Activated T-cell treated with anti-CD3 and anti-CD28 coated beads, Interleukin-2, amount 50 U/mL, for 48 hours (primary cell): ENCODE data around the gene FAM25G.
"Not testable (repeated sequence)": the region's sequence is repeated elsewhere in the genome, so short reads cannot be mapped to it uniquely, and the experiment has no call there.

Experiments
- DNase-seq, 2 experiments: peaks; one replicate each; pipeline ENCODE4 v3.0.0-alpha.2; 2020

FAM25G gene

GRCh38 chr10:47491600-47491999 lies at the start of gene FAM25G:
Gene FAM25G (minus strand): TSS chr10:47491700. CDS start chr10:47491674, 26 bp downstream.
- DNase-seq: not testable (repeated sequence)

- not testable (repeated sequence) for DNase-seq
Observed at GRCh38 chr10:47536430-47536829, 44.9 kb upstream of the FAM25G start.

- DNase-seq: not testable (repeated sequence)
Observed at GRCh38 chr10:47523475-47523874, 32.0 kb upstream of the FAM25G start, which contains the start of gene AGAP9. Gene AGAP9 (minus strand): TSS chr10:47523638. CDS start chr10:47523526, 112 bp downstream.

- DNase-seq: not testable (repeated sequence)
Observed at GRCh38 chr10:47502313-47502712, 10.8 kb upstream of the FAM25G start.

- not testable (repeated sequence) for DNase-seq
Observed at GRCh38 chr10:47494226-47494625, 2.7 kb upstream of the FAM25G start.

DNA sequence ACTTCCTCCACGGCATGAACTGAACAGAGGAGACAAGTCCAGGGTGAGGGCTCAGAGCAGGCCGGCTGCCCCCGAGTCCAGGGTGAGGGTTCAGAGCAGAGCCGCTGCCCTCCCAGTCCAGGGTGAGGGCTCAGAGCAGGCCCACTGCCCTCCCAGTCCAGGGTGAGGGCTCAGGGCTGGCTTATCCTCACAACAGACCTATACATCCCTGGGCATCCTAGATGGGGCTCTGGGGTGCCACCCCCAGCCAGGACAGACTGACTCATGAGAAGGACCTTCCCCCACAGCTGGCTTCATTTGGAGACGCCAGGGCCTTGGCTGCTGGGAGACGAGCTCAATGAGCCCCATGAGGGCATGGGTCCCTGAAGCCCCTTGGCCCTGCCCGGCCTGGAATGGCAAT lies 1.9 kb downstream of the FAM25G start:
- not testable (repeated sequence) for DNase-seq

DNA sequence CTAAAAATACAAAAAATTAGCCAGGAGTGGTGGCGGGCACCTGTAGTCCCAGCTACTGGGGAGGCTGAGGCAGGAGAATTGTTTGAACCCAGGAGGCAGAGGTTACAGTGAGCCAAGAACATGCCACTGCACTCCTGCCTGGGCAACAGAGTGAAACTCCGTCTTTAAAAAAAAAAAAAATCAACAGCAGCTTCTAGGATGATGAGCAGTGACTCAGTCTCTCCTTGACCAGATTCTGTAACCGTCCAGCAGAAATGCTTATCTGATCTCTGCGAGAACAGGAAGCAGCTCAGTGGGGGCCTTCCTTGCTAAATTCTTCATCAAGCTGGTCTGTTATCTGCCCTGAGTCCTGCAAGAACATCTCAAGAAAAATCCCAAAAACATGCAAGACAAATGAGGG lies 5.6 kb downstream of the FAM25G start:
- DNase-seq: not testable (repeated sequence)

- not testable (repeated sequence) for DNase-seq
Observed at GRCh38 chr10:47484786-47485185, 6.7 kb downstream of the FAM25G start.

- not testable (repeated sequence) for DNase-seq
Observed at GRCh38 chr10:47483923-47484322, 7.6 kb downstream of the FAM25G start, which contains the start of gene ANXA8. Gene ANXA8 (minus strand): TSS chr10:47484115. CDS start chr10:47483933, 182 bp downstream.

GRCh38 chr10:47482367-47482766 lies 9.1 kb downstream of the FAM25G start:
- DNase-seq: not testable (repeated sequence)

- DNase-seq: not testable (repeated sequence)
Observed at GRCh38 chr10:47481768-47482181, 9.7 kb downstream of the FAM25G start.

GRCh38 chr10:47481182-47481766 lies 10.2 kb downstream of the FAM25G start:
- not testable (repeated sequence) for DNase-seq

DNA sequence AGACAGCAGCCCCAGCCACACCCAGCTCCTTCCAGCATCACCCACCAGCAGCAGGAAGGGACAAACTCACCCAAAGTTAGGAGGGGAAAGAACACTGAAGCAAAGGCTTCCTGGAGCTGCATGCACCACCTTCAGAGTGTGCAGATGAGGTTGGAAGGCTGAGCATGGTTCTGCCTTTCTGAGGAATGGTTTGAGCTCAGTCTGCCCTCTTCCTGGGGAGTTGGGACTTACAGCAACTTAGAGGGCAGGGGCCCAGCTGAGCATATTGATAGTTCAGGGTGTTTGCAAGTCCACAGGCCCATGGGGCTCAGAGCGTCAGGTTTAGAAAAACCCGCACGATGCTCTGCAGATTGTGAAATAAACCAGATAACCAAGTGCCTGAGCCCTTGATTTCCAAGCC lies 11.4 kb downstream of the FAM25G start:
- not testable (repeated sequence) for DNase-seq

DNA sequence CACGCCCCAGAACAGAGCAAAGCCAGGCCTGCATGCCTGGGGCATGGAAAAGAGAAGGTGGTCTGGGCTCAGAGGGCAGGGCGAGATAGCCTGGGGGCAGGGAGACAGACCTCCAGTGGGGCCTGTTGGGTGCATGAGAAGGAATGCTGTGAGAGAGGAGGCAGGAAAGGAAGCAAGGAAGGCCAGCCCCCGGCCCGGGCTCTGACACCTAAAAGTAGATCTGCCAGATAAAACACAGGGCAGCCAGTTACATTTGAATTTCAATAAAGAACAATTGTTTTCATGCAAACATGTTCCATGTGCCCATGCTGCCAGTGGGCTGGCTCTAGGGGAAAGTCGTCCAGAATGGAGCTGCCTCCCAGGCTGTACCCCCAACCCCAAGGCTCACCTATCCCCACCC lies 13.4 kb downstream of the FAM25G start:
- not testable (repeated sequence) for DNase-seq

DNA sequence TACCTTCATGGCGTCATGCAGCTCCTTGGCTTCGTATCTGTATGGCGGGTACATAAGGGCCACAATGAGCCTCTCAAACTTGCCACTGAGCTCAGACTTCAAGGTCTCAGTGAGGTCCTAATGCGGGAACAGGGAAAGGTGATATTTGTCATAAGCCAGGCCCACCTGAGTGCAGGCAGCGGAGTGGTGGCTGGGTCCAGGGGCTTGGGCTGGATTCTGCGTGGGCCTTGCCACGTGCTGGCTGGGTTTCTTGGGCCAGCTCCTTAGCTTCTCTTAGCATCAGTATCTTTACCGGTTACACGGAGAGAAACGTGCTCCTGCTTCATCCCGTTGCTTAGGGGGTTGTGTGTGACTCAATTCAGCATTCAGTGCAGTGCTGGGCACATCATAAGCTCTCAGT lies 14.4 kb downstream of the FAM25G start:
- DNase-seq: not testable (repeated sequence)

- DNase-seq: not testable (repeated sequence)
Observed at GRCh38 chr10:47475101-47475500, 16.4 kb downstream of the FAM25G start.

- DNase-seq: not testable (repeated sequence)
Observed at GRCh38 chr10:47473516-47473915, 18.0 kb downstream of the FAM25G start.

- not testable (repeated sequence) for DNase-seq
Observed at GRCh38 chr10:47472647-47473046, 18.9 kb downstream of the FAM25G start.

DNA sequence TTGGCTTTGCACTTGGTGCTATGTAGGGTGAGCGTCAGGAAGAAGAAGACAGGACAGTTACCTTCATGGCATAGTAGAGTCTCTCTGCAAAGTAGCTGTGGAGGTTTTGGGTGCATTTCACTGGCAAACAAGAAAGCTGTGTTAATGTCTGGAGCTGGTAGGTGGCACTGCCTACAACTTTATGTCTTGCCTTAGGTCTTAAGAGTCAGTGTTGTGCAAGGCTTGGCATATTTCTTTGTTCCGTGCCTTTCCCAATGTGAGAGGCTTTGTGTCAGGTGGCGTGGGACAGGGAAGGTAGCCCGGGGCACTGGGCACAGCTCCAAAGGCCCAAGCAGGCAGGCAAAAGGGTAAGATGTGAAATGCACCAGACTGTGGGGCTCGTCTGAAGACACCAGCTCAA lies 19.4 kb downstream of the FAM25G start:
- DNase-seq: not testable (repeated sequence)

- DNase-seq: not testable (repeated sequence)
Observed at GRCh38 chr10:47468731-47469528, 22.6 kb downstream of the FAM25G start.

GRCh38 chr10:47467957-47468356 lies 23.5 kb downstream of the FAM25G start:
- not testable (repeated sequence) for DNase-seq

DNA sequence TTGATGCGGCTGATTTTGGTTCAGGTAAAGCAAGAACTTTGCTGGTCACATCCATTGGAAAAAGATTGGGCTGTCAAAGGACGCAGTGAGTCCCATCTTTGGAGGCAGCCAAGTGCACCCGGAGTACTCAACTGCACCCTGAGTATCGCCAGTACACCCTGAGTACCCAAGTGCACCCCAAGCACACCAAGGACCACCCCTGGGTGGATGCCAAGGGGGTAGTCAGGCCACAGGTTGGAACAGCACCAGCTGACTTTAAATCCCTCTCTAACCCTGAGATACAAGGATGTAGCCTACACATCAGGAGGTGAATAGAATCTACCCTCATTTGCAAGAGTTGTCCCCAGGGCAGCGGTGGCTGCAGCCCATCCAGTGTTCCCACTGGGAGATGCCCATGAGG lies 24.0 kb downstream of the FAM25G start:
- not testable (repeated sequence) for DNase-seq

- DNase-seq: not testable (repeated sequence)
Observed at GRCh38 chr10:47465216-47465917, 26.1 kb downstream of the FAM25G start.
